Measurements from ENCODE around the gene PNLDC1.

DNA sequence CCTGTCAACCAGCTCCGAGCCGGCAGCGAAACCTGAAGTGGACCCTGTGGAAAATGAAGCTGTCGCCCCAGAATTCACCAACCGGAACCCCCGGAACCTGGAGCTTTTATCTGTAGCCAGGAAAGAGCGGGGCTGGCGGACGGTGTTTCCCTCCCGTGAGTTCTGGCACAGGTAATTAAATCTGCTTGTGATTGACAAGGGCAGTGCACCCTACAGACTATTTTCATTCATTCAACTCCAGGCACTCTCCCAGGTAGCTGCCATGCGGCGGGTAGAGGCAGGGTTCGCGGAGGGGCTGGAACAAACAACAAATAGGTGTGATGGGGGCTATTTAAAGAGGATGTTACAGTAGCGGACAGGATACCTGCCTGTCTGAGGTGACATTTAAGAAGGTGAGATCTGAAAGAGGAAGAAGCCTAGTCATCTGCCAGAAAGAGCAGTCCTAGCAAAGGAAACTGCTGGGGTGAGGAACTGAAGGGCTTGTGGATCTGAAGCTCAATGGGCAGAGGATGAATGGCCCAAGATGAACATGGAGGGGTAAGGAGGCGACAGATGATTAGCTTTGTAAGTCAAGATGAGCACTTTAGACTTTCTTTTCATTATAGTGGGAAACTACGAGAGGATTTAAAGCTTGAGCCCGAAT lies 9.0 kb upstream of the PNLDC1 start:
- TF ChIP-seq, protein P1, sequence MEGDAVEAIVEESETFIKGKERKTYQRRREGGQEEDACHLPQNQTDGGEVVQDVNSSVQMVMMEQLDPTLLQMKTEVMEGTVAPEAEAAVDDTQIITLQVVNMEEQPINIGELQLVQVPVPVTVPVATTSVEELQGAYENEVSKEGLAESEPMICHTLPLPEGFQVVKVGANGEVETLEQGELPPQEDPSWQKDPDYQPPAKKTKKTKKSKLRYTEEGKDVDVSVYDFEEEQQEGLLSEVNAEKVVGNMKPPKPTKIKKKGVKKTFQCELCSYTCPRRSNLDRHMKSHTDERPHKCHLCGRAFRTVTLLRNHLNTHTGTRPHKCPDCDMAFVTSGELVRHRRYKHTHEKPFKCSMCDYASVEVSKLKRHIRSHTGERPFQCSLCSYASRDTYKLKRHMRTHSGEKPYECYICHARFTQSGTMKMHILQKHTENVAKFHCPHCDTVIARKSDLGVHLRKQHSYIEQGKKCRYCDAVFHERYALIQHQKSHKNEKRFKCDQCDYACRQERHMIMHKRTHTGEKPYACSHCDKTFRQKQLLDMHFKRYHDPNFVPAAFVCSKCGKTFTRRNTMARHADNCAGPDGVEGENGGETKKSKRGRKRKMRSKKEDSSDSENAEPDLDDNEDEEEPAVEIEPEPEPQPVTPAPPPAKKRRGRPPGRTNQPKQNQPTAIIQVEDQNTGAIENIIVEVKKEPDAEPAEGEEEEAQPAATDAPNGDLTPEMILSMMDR (IDR thresholded peaks at IDR 0.05; ENCODE audit: poor library complexity, severe bottlenecking): no peak
- TF ChIP-seq MXI1 (conservative IDR thresholded peaks at IDR 0.05; ENCODE audit: poor library complexity, severe bottlenecking) (no peak), EP300 (conservative IDR thresholded peaks at IDR 0.05; ENCODE audit: poor library complexity, severe bottlenecking) (no peak), RAD21 (conservative IDR thresholded peaks at IDR 0.05) (no peak), SMC3 (conservative IDR thresholded peaks at IDR 0.05; ENCODE audit: poor library complexity) (no peak)

Data from neural cell (in vitro differentiated cells).